Measurements from ENCODE around the gene RCE1.
A peak's percentile ranks its signal among the peaks of the same experiment; 100 is the strongest.

The RCE1 gene

GRCh38 chr11:66856496-66857233 lies 13.4 kb downstream of the RCE1 start, which contains the start of gene LRFN4:
LRFN4 (plus strand) TSS chr11:66857064; CDS start chr11:66857745, 681 bp downstream.
- Histone ChIP-seq H3K4me3 (ENCODE audit: severe bottlenecking) (peak within 1 kb of the TSS; percentile 90), H3K27me3 (ENCODE audit: insufficient read depth, poor library complexity, severe bottlenecking) (no peaks in the 10 kb centered on the region), H3K9me3 (ENCODE audit: severe bottlenecking) (no peaks in the 10 kb centered on the region), H3K4me1 (ENCODE audit: insufficient read depth, poor library complexity, severe bottlenecking) (no peaks in the 10 kb centered on the region), H3K27ac (ENCODE audit: poor library complexity, severe bottlenecking) (peak within 1 kb of the TSS; percentile 91), H3K36me3 (ENCODE audit: low read depth) (peaks cover 24% of the 10 kb centered on the region)
- ATAC-seq (ENCODE audit: low read depth) = peak; percentile 40
- peak; percentile 73 for DNase-seq (ENCODE audit: low spot score)
- TF ChIP-seq CTCF (IDR thresholded peaks at IDR 0.05; ENCODE audit: poor library complexity, severe bottlenecking) = no peak

DNA sequence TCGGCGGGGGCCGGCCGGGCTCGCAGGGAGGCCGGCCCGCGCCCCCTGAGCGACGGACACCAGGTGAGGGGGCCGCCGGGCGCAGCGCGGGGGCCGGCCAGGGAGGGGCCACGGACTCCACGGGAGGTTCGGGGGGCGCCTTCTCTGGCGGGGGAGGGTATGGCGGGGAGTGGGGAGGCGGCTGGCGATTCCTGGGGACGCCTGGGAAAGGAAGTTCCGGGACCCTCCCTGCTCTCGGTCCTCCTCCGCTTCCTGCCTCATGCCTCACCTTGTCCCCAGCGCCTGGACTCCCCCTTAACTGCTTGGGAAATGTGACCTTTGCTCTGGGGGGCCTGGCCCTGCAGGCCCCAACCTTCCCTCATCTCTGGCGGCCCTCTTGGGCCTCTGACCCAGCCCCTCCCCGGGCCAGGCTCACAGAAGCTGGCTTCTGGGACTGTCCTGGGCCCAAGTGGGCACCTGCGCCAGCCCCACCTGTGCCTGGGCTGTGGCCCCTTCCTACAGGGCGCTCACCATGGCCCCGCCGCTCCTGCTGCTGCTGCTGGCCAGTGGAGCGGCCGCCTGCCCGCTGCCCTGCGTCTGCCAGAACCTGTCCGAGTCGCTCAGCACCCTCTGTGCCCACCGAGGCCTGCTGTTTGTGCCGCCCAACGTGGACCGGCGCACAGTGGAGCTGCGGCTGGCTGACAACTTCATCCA lies 14.1 kb downstream of the RCE1 start:
- H3K36me3 ChIP-seq (ENCODE audit: low read depth) = peaks cover 21% of the 10 kb centered on the region
- peak overlapping the region; percentile 90 for H3K4me3 ChIP-seq (ENCODE audit: severe bottlenecking)
- ATAC-seq (ENCODE audit: low read depth) (peak; percentile 3; the same call in 2 of the 3 replicates), DNase-seq (ENCODE audit: low spot score) (no peak)
- H3K27me3 ChIP-seq (ENCODE audit: insufficient read depth, poor library complexity, severe bottlenecking) = no peaks in the 10 kb centered on the region
- no peaks in the 10 kb centered on the region for H3K4me1 ChIP-seq (ENCODE audit: insufficient read depth, poor library complexity, severe bottlenecking)
- peak overlapping the region; percentile 91 for H3K27ac ChIP-seq (ENCODE audit: poor library complexity, severe bottlenecking)
- TF ChIP-seq CTCF (IDR thresholded peaks at IDR 0.05; ENCODE audit: poor library complexity, severe bottlenecking) = no peak
- no peaks in the 10 kb centered on the region for H3K9me3 ChIP-seq (ENCODE audit: severe bottlenecking)

- ATAC-seq (ENCODE audit: low read depth) (no peak), DNase-seq (ENCODE audit: low spot score) (peak; percentile 66)
- peak overlapping the region; percentile 90 for H3K4me3 ChIP-seq (ENCODE audit: severe bottlenecking)
- peak overlapping the region; percentile 91 for H3K27ac ChIP-seq (ENCODE audit: poor library complexity, severe bottlenecking)
- H3K27me3 ChIP-seq (ENCODE audit: insufficient read depth, poor library complexity, severe bottlenecking) = no peaks in the 10 kb centered on the region
- no peaks in the 10 kb centered on the region for H3K4me1 ChIP-seq (ENCODE audit: insufficient read depth, poor library complexity, severe bottlenecking)
- H3K9me3 ChIP-seq (ENCODE audit: severe bottlenecking) = no peaks in the 10 kb centered on the region
- H3K36me3 ChIP-seq (ENCODE audit: low read depth) = peaks cover 25% of the 10 kb centered on the region
- no peak for TF ChIP-seq CTCF (IDR thresholded peaks at IDR 0.05; ENCODE audit: poor library complexity, severe bottlenecking)
Observed at GRCh38 chr11:66857927-66858185, 14.6 kb downstream of the RCE1 start.

GRCh38 chr11:66858186-66858938 lies 15.1 kb downstream of the RCE1 start:
- Histone ChIP-seq H3K36me3 (ENCODE audit: low read depth) (peaks cover 28% of the 10 kb centered on the region), H3K27me3 (ENCODE audit: insufficient read depth, poor library complexity, severe bottlenecking) (no peaks in the 10 kb centered on the region), H3K27ac (ENCODE audit: poor library complexity, severe bottlenecking) (peak overlapping the region; percentile 91), H3K9me3 (ENCODE audit: severe bottlenecking) (no peaks in the 10 kb centered on the region), H3K4me1 (ENCODE audit: insufficient read depth, poor library complexity, severe bottlenecking) (no peaks in the 10 kb centered on the region), H3K4me3 (ENCODE audit: severe bottlenecking) (no peak overlapping the region)
- TF ChIP-seq CTCF (IDR thresholded peaks at IDR 0.05; ENCODE audit: poor library complexity, severe bottlenecking) = no peak
- ATAC-seq (ENCODE audit: low read depth) = no peak
- peak; percentile 70 for DNase-seq (ENCODE audit: low spot score)

Data from RWPE2 (cell line).